A549 (cell line): ENCODE data around the gene COL19A1. TPM values are rescaled to one million over a fixed set of nuclear protein-coding genes. Genes with fewer than 3 reads are reported as not detected.
A peak's percentile ranks its signal among the peaks of the same experiment; 100 is the strongest.

Source experiments
- ATAC-seq, 2 experiments: fragments of 200-7000 bp in 1 of 2; fragments of >200 bp in 1 of 2; cut with Nextera tagmentation in 1 of 2; cut with Tn5 transposase in 1 of 2; 3 replicates each; pipeline versions ENCODE4 v1.8.0 to v1.9.1; 2018 to 2020; ENCODE audit warnings: mild to moderate bottlenecking in 1 of 2, moderate library complexity in 1 of 2
- CTCF ChIA-PET: fragments of 300-600 bp; sonication (Branson Sonifier 250); formaldehyde crosslinking; extraction: SDS; loops from one replicate; lab custom pipeline; 2021; ENCODE audit warnings: antibody characterized with exemption, inconsistent platforms; lab: Yijun Ruan, JAX
- POLR2A ChIA-PET: fragments of 350-600 bp; formaldehyde crosslinking; extraction: SDS; loops from one replicate; lab custom pipeline; 2021; ENCODE audit warnings: antibody characterized with exemption, inconsistent platforms; lab: Yijun Ruan, JAX
- DNase-seq, 2 experiments: peaks; one replicate each; pipeline versions ENCODE4 v3.0.0 to v3.0.0-alpha.2; 2011 to 2016; ENCODE audit warnings: low read depth in 1 of 2, low spot score in 1 of 2
- FAIRE-seq: peaks from 2 replicates; lab custom pipeline; 2011; peaks lifted over from hg19 to GRCh38; lab: Jason Lieb, UNC
- H3K27ac ChIP-seq, 2 experiments: fragments of >200 bp; sonication (Bioruptor Twin); formaldehyde crosslinking; 3 replicates each; pipeline ENCODE4 v1.5.1; 2016 to 2017
- H3K4me1 ChIP-seq: fragments of >200 bp; sonication (Bioruptor Twin); formaldehyde crosslinking; 3 replicates; pipeline ENCODE4 v1.6.1; 2016
- H3K4me2 ChIP-seq: fragments of >200 bp; sonication (Bioruptor Twin); formaldehyde crosslinking; 3 replicates; pipeline ENCODE4 v1.6.1; 2016
- H3K4me3 ChIP-seq: fragments of >200 bp; sonication (Bioruptor Twin); formaldehyde crosslinking; 3 replicates; pipeline ENCODE4 v1.5.1; 2016
- H3K9me3 ChIP-seq: fragments of >200 bp; sonication (Bioruptor Twin); formaldehyde crosslinking; 3 replicates; pipeline ENCODE4 v1.6.1; 2016
- ATOH8 ChIP-seq: fragments of 250-450 bp; sonication (Bioruptor Pico); IDR thresholded peaks from 2 replicates; pipeline ENCODE4 v1.5.0; 2020; ENCODE audit warnings: low read depth, mild to moderate bottlenecking, moderate library complexity
- CHD4 ChIP-seq: fragments of 200-600 bp; sonication (generic); IDR thresholded peaks from 2 replicates; pipeline ENCODE4 v1.6.1; 2016; ENCODE audit warnings: antibody characterized with exemption, mild to moderate bottlenecking, borderline replicate concordance
- CTCF ChIP-seq: fragments of >200 bp; sonication (Bioruptor Twin); formaldehyde crosslinking; IDR thresholded peaks from 3 replicates; pipeline ENCODE4 v1.5.1; 2016
- EHMT2 ChIP-seq: fragments of 200-600 bp; sonication (generic); IDR thresholded peaks from 2 replicates; pipeline ENCODE4 v1.6.1; 2016; ENCODE audit warnings: antibody characterized with exemption, low read depth, mild to moderate bottlenecking, moderate library complexity
- HDAC2 ChIP-seq: fragments of 200-600 bp; sonication (generic); IDR thresholded peaks from 2 replicates; pipeline ENCODE4 v1.6.1; 2016
- HES2 ChIP-seq: fragments of >200 bp; sonication (Bioruptor Twin); formaldehyde crosslinking; IDR thresholded peaks from 2 replicates; pipeline ENCODE4 v1.6.1; 2016
- HMGXB4 ChIP-seq: fragments of 250-450 bp; sonication (Bioruptor Pico); IDR thresholded peaks from 2 replicates; pipeline ENCODE4 v1.5.0; 2021; ENCODE audit warnings: mild to moderate bottlenecking, moderate library complexity, borderline replicate concordance
- HOXA7 ChIP-seq: fragments of 250-450 bp; sonication (Bioruptor Pico); IDR thresholded peaks from 2 replicates; pipeline ENCODE4 v1.5.0; 2020; ENCODE audit warnings: mild to moderate bottlenecking, moderate library complexity
- HOXB13 ChIP-seq: fragments of 250-450 bp; sonication (Bioruptor Pico); IDR thresholded peaks from 2 replicates; pipeline ENCODE4 v1.5.0; 2020; ENCODE audit warnings: low read depth, mild to moderate bottlenecking, moderate library complexity
- JUN ChIP-seq, 2 experiments: fragments of >200 bp; sonication (Bioruptor Twin); formaldehyde crosslinking; IDR thresholded peaks; 2 replicates in 1 of 2; 3 replicates in 1 of 2; pipeline ENCODE4 v1.6.1; 2016 to 2017
- KDM5A ChIP-seq: fragments of 200-600 bp; sonication (generic); IDR thresholded peaks from 2 replicates; pipeline ENCODE4 v1.6.1; 2016; ENCODE audit warnings: antibody characterized with exemption, mild to moderate bottlenecking
- MAFK ChIP-seq: fragments of 450-650 bp; IDR thresholded peaks from 2 replicates; pipeline ENCODE4 v1.6.1; 2014; ENCODE audit not compliant: partially characterized antibody
- MAZ ChIP-seq: fragments of 150-350 bp; IDR thresholded peaks from 2 replicates; pipeline ENCODE4 v1.6.1; 2014; ENCODE audit warnings: antibody characterized with exemption, low read depth, low read length, borderline replicate concordance
- NFE2L2 ChIP-seq: fragments of 150-350 bp; conservative IDR thresholded peaks from 2 replicates; pipeline ENCODE4 v1.6.1; 2014; ENCODE audit warnings: low read length
- NR3C1 ChIP-seq: fragments of >200 bp; sonication (Bioruptor Twin); formaldehyde crosslinking; IDR thresholded peaks from 3 replicates; pipeline ENCODE4 v1.6.1; 2017
- RARB ChIP-seq: fragments of 250-450 bp; sonication (Bioruptor Pico); IDR thresholded peaks from 2 replicates; pipeline ENCODE4 v1.8.0; 2021; ENCODE audit warnings: mild to moderate bottlenecking, moderate library complexity
- REST ChIP-seq: fragments of 200-600 bp; sonication (generic); IDR thresholded peaks from 2 replicates; pipeline ENCODE4 v1.6.1; 2016; ENCODE audit warnings: antibody characterized with exemption, mild to moderate bottlenecking, moderate library complexity
- RNF2 ChIP-seq: fragments of 200-600 bp; sonication (generic); IDR thresholded peaks from 2 replicates; pipeline ENCODE4 v1.6.1; 2016; ENCODE audit warnings: low read depth, mild to moderate bottlenecking, antibody characterized with exemption, moderate library complexity, borderline replicate concordance
- TFCP2L1 ChIP-seq: fragments of 250-450 bp; sonication (Bioruptor Pico); IDR thresholded peaks from 2 replicates; pipeline ENCODE4 v1.5.0; 2021; ENCODE audit warnings: mild to moderate bottlenecking
- WGBS: methylation state at CpG from one replicate; pipeline ENCODE4 v1.1.6; 2017; ENCODE audit errors: missing lambda C conversion rate; 5-methylcytosine and 5-hydroxymethylcytosine counted together
- polyA plus RNA-seq, 4 experiments: library from polyadenylated mRNA; depleted of rRNA in 3 of 4; stranded (reverse); fragments of >200 nt; fragmentation: RNase III in 1 of 4; extraction: RNeasy Plus Mini Kit Qiagen cat#74134 plus additional on column Dnase treatment in 1 of 4; gene quantifications; 2 replicates in 3 of 4; 3 replicates in 1 of 4; pipeline ENCODE4 v1.2.3, GENCODE V29; 2011 to 2017

The COL19A1 gene
- polyA plus RNA-seq, 2 of the 4 experiments (the other 2 are of a cell fraction), result not detected

- ATAC-seq (no peak), FAIRE-seq (no peak), DNase-seq (no peak)
- Histone ChIP-seq H3K4me3 (no peak overlapping the region), H3K4me1 (no peaks in the 10 kb centered on the region), H3K9me3 (no peaks in the 10 kb centered on the region), H3K27ac (no peak overlapping the region), H3K4me2 (0 out of 3 replicates have a peak overlapping the region, but pooled peaks have one; percentile 18)
- POLR2A ChIA-PET, result no interaction called here
- TF ChIP-seq NR3C1 (no peak), MAFK (no peak), HOXB13 (CRISPR knock-in tag) (no peak), HOXA7 (CRISPR knock-in tag) (no peak), HMGXB4 (CRISPR knock-in tag) (no peak), HDAC2 (no peak), TFCP2L1 (CRISPR knock-in tag) (no peak), NFE2L2 (no peak), CTCF (no peak), JUN (IDR thresholded peaks at IDR 0.05) (no peak), RNF2 (no peak), MAZ (no peak), REST (no peak), CHD4 (no peak), HES2 (no peak), EHMT2 (no peak), ATOH8 (CRISPR knock-in tag) (no peak), RARB (no peak), KDM5A (no peak)
- CTCF ChIA-PET, result no interaction called here
- 10% methylated on average over 1 of the region's 1 CpG for WGBS
Measured at GRCh38 chr6:69825904-69826303, 40.5 kb upstream of the COL19A1 start.
